GM18507 (cell line): Measurements from ENCODE around the gene PPP2R3A.
"Not testable (repeated sequence)": the region's sequence is repeated elsewhere in the genome, so short reads cannot be mapped to it uniquely, and the experiment has no call there.

Experiments used
- DNase-seq: peaks from one replicate; pipeline ENCODE4 v3.0.0; 2011; ENCODE audit warnings: low read depth; ENCODE audit not compliant: insufficient read length; ENCODE audit errors: extremely low spot score
- FAIRE-seq: peaks from 2 replicates; lab custom pipeline; 2011; peaks lifted over from hg19 to GRCh38; lab: Jason Lieb, UNC

PPP2R3A gene

GRCh38 chr3:136141291-136141785 lies 175.8 kb downstream of the PPP2R3A start:
- DNase-seq (no peak), FAIRE-seq (no peak)

DNA sequence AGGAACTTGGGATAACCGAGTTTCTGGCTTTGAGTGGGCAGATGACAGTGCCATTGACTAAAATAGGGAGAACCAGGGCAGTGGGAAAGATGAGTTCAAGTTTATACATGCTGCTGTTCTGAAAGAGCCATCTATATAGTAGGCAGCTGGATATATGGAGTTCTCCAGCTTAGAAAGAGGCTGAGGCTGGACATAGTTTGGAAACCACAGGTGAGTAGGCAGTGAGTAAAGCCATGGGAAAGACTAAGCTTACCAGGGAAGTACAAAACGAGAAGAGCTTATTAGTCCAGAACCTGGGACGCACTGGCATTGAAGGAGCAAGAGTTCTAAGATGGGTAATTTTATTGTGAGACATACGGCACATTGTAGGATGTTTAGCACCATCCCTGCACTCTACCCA lies 176.4 kb downstream of the PPP2R3A start:
- no peak for DNase-seq
- no peak for FAIRE-seq

GRCh38 chr3:136142592-136142991 lies 177.1 kb downstream of the PPP2R3A start:
- FAIRE-seq (no peak), DNase-seq (no peak)

DNA sequence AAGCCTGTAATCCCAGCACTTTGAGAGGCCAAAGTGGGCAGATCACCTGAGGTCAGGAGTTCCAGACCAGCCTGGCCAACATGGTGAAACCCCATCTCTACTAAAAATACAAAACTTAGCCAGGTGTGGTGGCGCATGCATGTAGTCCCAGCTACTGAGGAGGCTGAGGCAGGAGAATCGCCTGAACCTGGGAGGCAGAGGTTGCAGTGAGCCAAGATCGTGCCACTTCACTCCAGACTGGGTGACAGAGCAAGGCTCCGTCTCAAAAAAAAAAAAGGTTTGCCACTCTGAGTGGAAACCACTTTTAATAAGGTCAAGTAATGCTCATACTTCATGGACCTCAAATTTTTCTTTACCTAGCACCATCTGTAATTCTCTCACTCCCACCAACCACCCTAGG lies 178.9 kb downstream of the PPP2R3A start:
- not testable (repeated sequence) for DNase-seq, FAIRE-seq

DNA sequence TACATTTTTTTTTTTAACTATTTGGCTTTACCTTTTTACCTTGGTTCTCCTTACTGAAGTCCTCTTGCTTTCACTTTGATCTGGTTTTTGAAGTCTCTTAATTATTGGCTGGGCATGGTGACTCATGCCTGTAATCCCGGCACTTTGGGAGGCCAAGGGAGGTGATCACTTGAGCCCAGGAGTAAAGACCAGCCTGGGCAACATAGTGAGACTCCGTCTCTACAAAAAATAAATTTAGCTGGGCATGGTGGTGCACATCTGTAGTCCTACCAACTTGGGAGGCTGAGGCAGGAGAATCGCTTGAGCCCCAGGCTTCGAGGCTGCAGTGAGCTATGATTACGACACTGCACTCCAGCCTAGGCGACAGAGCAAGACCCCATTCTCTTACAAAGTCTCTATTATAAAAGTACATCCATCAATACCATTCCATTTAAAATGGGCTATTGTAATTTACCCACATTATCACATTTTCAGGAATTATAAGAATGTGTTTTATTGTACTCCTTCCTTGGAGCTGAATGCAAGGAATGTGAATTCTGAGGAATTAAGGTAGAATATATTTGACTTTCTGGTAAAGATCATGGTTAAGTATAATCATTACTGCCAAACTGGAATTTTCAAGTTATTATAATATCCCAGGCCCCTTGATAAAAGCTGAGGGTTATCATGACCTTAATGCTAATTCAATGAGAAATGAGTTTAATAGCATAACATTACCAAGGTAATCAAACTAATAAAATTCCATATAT lies 181.6 kb downstream of the PPP2R3A start:
- DNase-seq (no peak), FAIRE-seq (no peak)

GRCh38 chr3:136149667-136150066 lies 184.1 kb downstream of the PPP2R3A start:
- FAIRE-seq (peak; percentile 29), DNase-seq (no peak)

GRCh38 chr3:136151219-136151618 lies 185.7 kb downstream of the PPP2R3A start:
- DNase-seq (no peak), FAIRE-seq (no peak)

- FAIRE-seq, result no peak
- DNase-seq, result no peak
These were observed 186.8 kb downstream of the PPP2R3A start for GRCh38 chr3:136152176-136152843.

DNA sequence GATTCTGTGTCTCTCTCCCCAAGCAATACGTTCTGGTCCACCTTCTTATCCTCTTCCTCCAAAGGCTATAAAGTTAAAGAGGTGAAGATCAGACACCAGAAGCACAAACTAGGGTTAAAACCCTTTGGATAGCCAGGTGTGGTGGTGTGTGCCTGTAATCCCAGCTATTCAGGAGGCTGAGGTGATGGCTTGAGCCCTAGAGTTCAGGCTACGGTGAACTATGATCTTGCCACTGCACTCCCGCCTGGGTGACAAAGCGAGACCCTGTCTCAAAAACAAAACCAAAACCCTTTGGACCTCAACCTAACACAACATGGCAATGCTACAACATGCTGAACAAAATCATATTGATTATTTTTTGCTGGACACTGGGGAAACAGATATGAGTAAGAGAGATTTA lies 187.4 kb downstream of the PPP2R3A start:
- FAIRE-seq, result no peak
- no peak for DNase-seq

- DNase-seq (no peak), FAIRE-seq (no peak)
These were observed 196.0 kb downstream of the PPP2R3A start for GRCh38 chr3:136161516-136161915.

GRCh38 chr3:136162322-136162721 lies 196.8 kb downstream of the PPP2R3A start:
- FAIRE-seq, result no peak

DNA sequence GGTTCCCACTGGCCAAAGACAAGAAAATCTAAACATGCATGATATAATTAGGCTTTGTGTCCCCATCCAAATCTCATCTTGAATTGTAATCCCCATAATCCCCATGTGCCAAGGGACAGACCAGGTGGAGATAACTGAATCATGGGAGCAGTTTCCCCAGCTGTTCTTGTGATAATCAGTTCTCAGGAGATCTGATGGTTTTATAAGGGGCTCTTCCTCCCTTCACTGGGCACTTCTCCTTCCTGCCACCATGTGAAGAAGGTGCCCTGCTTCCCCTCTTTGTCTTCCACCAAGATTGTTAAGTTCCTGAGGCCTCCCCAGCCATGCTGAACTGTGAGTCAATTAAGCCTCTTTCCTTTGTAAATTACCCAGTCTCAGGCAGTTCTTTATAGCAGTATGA lies 198.1 kb downstream of the PPP2R3A start:
- not testable (repeated sequence) for FAIRE-seq, DNase-seq

More at GRCh38 chr3:136162322-136162721, 196.8 kb downstream of the PPP2R3A start:
- DNase-seq, result no peak

DNA sequence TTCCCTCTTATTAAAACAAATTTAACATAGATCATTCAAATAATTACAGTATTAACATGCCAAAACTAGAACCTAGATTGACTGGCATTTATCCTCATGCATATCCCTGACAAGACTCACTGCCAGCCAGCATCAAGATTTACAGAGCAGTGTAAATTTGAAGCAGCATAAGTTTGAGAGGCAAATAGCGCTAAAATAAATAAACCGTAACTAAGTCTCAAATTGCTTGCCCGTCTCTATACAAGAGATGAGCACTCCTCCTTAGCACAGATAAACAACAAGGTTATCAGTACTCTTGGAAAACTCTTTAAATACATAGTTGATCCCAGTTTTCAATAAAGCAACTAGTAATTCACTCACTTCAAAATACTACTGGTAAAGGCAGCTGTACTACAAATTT lies 201.0 kb downstream of the PPP2R3A start:
- FAIRE-seq (no peak), DNase-seq (no peak)

DNA sequence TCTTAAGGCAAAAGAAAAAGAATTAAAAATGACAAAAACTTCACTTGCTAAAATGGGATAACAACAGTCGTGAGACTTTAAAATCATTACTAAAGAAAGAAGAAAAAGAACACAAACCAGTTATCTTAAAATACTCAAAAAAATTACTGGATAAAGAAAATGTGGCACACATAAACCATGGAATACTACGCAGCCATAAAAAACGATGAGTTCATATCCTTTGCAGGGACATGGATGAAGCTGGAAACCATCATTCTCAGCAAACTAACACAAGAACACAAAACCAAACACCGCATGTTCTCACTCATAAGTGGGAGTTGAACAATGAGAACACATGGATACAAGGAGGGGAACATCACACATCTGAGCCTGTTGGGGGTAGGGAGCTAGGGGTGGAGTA lies 202.7 kb downstream of the PPP2R3A start:
- not testable (repeated sequence) for FAIRE-seq

DNA sequence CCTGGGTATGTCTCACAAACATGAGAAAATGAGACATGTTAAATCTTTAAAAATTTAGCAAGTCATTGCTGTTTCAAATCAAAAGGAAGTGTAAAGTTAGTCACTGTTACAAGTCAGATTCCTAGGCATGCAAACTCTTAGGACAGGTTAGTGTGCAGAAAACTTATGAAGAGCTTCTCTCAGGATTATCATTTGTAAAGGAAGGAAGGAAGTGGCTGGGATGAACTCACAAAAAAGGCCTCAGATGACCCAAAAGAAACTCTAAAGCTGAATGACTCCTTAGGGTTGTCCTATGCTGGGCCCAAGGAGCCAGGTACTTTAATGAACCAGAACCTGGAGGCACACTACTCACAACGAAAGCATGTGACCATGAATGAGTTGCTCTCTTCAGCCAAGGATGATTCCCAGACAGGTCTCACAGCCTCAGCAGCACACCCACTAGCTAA lies 205.6 kb downstream of the PPP2R3A start:
- FAIRE-seq (no peak), DNase-seq (no peak)

More for the DNA sequence above, 202.7 kb downstream of the PPP2R3A start:
- DNase-seq, result not testable (repeated sequence)

DNA sequence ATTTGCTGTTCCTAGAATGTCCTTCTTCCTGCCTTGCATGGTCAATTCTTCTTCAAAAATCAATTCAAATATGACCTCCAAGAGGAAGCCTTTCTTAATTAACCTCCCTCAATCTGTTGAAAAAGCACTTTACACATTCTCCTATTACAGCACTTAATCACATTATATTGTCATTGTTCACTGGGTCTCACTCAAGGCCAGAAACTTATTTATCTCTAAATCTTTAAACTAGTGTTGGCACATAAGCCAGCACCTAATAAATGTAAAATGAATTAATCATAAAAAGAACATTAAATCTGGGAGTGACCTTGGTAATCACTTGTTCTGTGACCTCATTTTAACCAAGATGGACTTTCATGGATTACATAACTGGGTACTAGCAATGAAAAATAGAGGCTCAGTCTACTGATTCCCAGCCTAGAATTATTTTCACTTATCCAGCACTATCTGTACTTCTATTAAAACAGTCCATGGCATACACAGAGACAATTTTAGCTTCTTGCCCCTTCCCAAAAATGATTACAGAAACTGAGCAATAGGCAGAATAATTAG lies 208.5 kb downstream of the PPP2R3A start:
- FAIRE-seq (no peak), DNase-seq (no peak)

GRCh38 chr3:136177876-136178275 lies 212.3 kb downstream of the PPP2R3A start:
- DNase-seq (no peak), FAIRE-seq (no peak)

DNA sequence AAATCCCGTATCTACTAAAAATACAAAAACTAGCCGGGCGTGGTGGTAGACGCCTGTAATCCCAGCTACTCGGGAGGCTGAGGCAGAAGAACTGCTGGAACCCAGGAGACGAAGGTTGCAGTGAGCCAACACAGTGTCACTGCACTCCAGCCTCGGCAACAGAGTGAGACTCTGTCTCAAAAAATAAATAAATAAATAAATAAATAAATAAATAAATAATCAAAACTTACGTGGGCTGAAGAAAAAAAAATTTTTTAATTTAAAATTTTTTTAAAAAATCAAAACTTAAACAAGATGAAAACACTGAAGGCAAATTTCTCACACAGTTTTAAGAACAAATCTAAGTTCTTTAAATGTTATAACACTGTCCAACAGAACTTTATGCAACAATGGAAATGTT lies 216.2 kb downstream of the PPP2R3A start:
- DNase-seq (no peak), FAIRE-seq (no peak)

GRCh38 chr3:136184703-136185102 lies 219.2 kb downstream of the PPP2R3A start:
- DNase-seq, result no peak
- FAIRE-seq, result no peak

DNA sequence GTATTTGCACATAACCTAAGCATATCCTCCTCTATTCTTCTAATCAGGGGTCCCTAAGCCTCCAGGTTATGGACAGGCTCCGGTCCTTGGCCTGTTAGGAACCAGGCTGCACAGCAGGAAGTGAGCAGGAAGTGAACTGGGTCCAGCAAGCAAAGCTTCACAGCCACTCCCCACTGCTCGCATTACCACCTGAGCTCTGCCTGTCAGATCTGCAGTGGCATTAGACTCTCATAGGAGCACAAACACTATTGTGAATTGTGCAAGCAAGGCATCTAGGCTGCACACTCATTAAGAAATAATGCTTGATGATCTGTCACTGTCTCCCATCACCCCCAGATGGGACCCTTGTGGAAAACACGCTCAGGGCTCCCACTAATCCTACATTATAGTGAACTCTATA lies 220.8 kb downstream of the PPP2R3A start:
- DNase-seq (no peak), FAIRE-seq (peak; percentile 76)
